ENCODE data around the gene CEMP1. TPM values are rescaled to one million over a fixed set of nuclear protein-coding genes. Genes with fewer than 3 reads are reported as not detected.

Gene CEMP1
- total RNA-seq, 3 donors from 2014 or later: 0.89 to 1.2 TPM; not detected in 1

DNA sequence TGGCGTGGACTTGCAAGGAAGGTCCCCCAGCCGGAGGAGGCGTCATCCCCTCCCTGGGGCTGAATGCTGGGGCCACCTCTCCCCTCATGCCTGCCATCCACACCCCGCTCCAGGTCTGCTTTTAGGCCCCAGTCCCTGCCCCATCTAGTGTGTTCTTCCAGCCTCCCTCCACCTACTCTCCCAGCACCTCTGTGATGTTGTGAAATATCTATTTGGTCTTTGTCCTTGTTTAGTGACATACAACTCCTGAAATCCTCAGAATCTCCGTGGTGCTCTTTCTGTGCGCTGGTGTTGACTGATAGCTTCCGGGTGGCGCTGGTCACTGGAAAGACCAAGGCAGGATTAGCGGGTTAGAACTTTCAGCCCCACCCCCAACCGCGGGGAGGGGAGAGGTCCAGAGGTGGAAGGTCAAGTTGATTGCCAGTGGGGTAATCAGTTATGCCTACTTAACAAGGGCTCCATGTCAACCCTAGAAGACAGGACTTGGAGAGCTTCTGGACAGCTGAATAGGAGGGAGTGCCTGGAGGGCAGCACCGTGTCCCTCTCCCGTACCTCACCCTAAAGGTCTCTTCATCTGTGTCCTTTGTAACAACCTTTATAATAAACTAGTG, 46.2 kb downstream of the CEMP1 start:
- H3K4me1 ChIP-seq (ENCODE audit: low read depth): peaks cover 12% of the 10 kb centered on the region
- intact Hi-C loops (cut with DNase I, micrococcal nuclease): no loop called here
- DNase-seq: no peak
- TF ChIP-seq, protein P1, sequence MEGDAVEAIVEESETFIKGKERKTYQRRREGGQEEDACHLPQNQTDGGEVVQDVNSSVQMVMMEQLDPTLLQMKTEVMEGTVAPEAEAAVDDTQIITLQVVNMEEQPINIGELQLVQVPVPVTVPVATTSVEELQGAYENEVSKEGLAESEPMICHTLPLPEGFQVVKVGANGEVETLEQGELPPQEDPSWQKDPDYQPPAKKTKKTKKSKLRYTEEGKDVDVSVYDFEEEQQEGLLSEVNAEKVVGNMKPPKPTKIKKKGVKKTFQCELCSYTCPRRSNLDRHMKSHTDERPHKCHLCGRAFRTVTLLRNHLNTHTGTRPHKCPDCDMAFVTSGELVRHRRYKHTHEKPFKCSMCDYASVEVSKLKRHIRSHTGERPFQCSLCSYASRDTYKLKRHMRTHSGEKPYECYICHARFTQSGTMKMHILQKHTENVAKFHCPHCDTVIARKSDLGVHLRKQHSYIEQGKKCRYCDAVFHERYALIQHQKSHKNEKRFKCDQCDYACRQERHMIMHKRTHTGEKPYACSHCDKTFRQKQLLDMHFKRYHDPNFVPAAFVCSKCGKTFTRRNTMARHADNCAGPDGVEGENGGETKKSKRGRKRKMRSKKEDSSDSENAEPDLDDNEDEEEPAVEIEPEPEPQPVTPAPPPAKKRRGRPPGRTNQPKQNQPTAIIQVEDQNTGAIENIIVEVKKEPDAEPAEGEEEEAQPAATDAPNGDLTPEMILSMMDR (IDR thresholded peaks at IDR 0.05): no peak
- no peaks in the 10 kb centered on the region for H3K36me3 ChIP-seq (ENCODE audit: low read depth)
- no peak overlapping the region for H3K4me3 ChIP-seq
- H3K9me3 ChIP-seq: no peaks in the 10 kb centered on the region
- no peak for ATAC-seq

DNA sequence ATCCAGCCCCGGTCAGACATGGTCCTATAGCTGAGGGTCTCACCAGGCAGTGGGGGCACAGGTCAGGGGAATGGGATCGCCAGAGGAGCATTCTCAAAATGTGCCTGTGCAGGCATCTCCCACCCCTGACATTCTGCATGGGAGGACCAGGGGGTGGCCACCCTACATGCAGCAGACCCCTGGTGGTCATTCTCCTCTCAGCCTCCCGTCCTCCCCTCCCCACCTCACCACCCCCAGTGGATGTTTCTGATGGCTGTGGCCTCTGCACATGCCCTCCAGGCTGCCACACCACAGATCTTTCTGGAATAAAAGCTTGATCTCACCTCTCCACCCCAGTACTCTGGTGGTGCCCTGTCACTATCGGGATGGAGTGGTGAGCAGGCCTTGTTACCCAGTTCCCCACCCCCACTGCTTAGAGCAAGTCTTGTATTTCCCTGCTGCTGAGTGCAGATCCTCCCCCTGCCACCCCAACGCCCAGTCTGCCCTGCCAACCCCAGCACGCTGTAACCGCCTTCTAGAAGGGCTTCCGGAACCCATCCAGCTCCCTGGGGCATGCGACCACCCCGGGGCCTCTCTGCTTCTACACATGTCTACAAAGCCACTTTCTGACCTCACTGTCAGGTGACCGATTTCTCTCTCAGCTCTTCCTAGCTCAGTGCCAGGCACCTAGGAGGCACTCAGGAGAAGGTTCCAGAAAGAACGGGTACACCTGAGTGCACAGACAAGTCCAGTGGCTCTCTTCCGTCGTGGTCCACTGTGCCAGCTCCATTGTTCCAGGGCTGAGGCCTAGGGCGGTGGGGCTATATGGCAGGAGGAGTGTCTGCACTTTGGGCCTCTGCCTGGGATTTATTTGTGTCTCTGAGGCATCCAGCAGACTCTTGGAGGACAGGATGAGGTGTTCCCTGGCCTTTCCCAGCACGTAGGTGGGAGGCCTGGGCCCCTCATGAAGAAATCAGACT, 47.0 kb downstream of the CEMP1 start:
- intact Hi-C loops (cut with DNase I, micrococcal nuclease): no loop called here
- DNase-seq: no peak
- H3K9me3 ChIP-seq: no peaks in the 10 kb centered on the region
- no peak overlapping the region for H3K4me3 ChIP-seq
- ATAC-seq: no peak
- TF ChIP-seq, protein P1 (IDR thresholded peaks at IDR 0.05): no peak
- no peaks in the 10 kb centered on the region for H3K36me3 ChIP-seq (ENCODE audit: low read depth)
- H3K4me1 ChIP-seq (ENCODE audit: low read depth): peaks cover 12% of the 10 kb centered on the region

DNA sequence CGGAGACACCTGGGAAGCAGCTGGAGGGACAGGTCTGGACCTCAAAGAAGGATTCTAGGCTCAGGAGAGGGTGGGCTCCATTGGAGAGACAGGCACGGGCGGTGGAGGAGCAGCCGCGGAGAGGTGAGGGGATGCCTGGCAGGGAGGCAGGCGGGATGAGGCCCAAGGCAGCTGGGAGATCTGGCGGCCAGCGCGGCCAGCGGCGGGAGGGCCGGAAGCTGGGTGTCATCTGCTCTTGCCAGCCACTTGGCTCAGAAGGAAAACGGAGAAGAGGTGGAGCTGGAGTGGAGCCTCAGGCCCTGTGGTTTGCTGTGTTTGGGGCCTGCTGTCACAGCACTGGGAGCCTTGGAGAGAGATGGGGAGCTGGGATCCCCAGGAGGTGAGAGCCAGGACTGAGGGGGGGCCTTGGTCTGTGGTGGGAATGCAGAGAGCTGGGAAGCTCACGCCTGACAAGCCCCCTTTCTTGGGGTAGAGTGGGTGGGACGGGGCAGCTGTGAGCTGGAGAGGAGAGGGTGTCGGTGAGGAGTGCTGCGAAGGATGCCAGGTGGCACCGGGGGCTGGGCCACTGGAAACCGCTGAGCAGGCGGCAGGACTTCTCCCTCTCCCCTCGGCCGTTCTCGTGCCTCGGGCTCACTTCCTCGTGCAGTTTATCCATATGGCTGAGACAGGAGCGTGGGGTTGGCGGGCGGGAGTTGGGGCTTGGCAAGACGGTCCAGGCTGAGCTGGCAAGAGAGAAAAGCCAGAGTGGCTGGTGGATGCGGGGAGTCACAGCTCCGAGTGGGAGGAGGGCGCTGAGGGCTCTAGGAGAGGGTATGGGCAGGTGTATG, 48.3 kb downstream of the CEMP1 start:
- H3K9me3 ChIP-seq: no peaks in the 10 kb centered on the region
- H3K36me3 ChIP-seq (ENCODE audit: low read depth): no peaks in the 10 kb centered on the region
- no peak for DNase-seq
- H3K4me3 ChIP-seq: no peak overlapping the region
- ATAC-seq: no peak
- intact Hi-C loops (cut with DNase I, micrococcal nuclease): no loop called here
- H3K4me1 ChIP-seq (ENCODE audit: low read depth): peaks cover 12% of the 10 kb centered on the region
- TF ChIP-seq, protein P1 (IDR thresholded peaks at IDR 0.05): no peak

DNA sequence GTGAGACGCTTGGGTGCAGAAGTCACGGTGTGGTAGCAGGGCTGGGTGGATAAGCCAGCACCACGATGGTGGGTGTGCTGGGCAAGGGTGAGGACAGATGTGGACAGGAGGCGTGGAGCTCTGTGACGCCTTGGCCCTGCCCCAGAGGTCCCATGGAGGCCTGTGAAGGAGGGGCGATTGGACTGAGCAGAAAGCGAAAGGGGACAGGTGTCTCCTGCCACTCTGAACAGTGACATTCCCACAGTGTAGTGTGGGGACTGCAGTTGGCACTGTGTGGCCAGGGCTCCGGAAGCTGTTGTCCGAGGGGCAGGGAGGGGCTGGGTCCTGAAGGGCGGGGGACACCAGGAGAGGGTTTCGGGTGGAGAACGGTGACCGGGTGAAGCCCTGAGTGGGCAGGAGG, 49.0 kb downstream of the CEMP1 start:
- intact Hi-C loops (cut with DNase I, micrococcal nuclease): no loop called here

DNA sequence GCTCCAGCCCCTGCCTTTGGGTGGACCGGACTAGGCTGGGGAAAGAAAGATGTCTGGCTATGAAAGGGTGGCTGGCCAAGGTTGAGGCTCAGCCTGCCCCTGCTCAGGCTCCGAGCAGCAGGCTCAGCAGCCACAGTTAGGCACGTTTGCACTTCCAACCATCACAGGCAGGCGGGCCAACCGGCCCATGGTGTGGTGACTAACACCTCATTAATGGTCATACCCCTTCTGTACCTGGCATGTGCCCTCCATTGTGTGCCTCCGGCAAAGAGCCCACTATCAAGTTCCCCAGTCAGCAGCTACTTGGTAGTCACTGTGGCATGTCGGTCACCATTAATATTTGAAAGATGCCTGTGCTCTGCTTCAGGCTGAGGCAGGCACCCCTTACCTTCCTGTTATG, 49.5 kb downstream of the CEMP1 start:
- Histone ChIP-seq H3K36me3 (ENCODE audit: low read depth) (no peaks in the 10 kb centered on the region), H3K4me3 (no peak overlapping the region), H3K4me1 (ENCODE audit: low read depth) (peaks cover 12% of the 10 kb centered on the region), H3K9me3 (no peaks in the 10 kb centered on the region)
- DNase-seq (no peak), ATAC-seq (no peak)
- intact Hi-C loops (cut with DNase I, micrococcal nuclease): no loop called here
- TF ChIP-seq, protein P1 (IDR thresholded peaks at IDR 0.05): no peak

More for the DNA sequence above, 49.0 kb downstream of the CEMP1 start:
- ATAC-seq (no peak), DNase-seq (no peak)
- Histone ChIP-seq H3K36me3 (ENCODE audit: low read depth) (no peaks in the 10 kb centered on the region), H3K9me3 (no peaks in the 10 kb centered on the region), H3K4me1 (ENCODE audit: low read depth) (peaks cover 12% of the 10 kb centered on the region), H3K4me3 (no peak overlapping the region)
- TF ChIP-seq, protein P1 (IDR thresholded peaks at IDR 0.05): no peak

All from mucosa of descending colon (tissue), 3 donors.